ENCODE results near the gene TEX30. TPM values are rescaled to one million over a fixed set of nuclear protein-coding genes. Genes with fewer than 3 reads are reported as not detected.

The TEX30 gene
- total RNA-seq, 2 experiments from 2014 or later = 42.6 to 43.2 TPM

DNA sequence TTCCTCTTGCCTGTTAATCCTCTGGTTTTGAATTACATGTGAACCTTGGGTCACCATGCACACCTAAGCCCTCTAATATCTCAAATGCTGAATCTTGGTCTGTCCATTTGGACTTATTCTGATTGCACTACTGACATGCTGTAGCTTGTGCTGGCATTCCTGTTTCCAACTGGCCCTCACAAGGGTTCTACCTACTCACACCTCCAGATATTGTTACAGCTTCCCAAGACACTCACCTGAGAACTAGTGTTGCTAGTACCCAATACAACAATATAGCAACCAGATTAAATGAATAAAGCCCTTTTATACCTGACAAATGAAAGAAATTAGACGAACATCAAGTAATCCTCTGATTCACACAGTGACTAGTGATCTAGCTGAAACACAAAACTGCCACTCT, 16.6 kb downstream of the TEX30 start:
- H3K4me3 Mint-ChIP-seq = no peak overlapping the region
- H3K9me3 Mint-ChIP-seq = no peaks in the 10 kb centered on the region
- peaks cover 2% of the 10 kb centered on the region for H3K36me3 Mint-ChIP-seq
- H3K4me1 Mint-ChIP-seq (ENCODE audit: low read depth) = no peaks in the 10 kb centered on the region
- ChIA-PET POLR2A (interaction anchor here (2.0 kb wide), 1 partner anchor 23 kb away, joined by 4 read pairs; no protein-coding TSS in a partner anchor), CTCF (no interaction called here)
- H3K27ac Mint-ChIP-seq = no peak overlapping the region
- intact Hi-C loops (cut with micrococcal nuclease) = no loop called here
- DNase-seq = no peak
- no peaks in the 10 kb centered on the region for H3K27me3 Mint-ChIP-seq

- ChIA-PET POLR2A (no interaction called here), CTCF (no interaction called here)
- Mint-ChIP-seq H3K9me3 (no peaks in the 10 kb centered on the region), H3K27ac (no peak overlapping the region), H3K27me3 (peaks cover 16% of the 10 kb centered on the region), H3K4me1 (ENCODE audit: low read depth) (no peaks in the 10 kb centered on the region), H3K4me3 (no peak overlapping the region), H3K36me3 (peaks cover 10% of the 10 kb centered on the region)
- intact Hi-C loops (cut with micrococcal nuclease) = no loop called here
- no peak for DNase-seq
Observed at GRCh38 chr13:102751886-102752285, 21.7 kb downstream of the TEX30 start.

DNA sequence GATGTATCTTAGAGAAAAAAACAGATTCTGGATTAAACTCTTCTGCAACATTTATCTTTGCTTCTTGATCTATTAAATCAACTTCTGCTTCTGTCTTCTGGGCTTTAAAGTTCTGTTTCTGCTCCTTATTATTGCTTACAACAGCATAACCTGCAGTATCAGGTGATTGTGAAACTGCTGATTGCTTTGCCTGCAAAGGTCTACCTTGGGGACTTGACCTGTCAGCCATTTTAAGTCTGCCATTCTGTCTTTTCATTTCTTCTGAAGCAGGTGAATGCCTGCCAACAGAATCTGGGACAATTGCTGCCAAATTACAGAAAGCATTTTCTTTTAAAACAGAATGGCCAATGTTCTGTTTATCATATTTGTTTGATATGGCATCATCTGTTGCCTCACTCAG, 31.1 kb downstream of the TEX30 start:
- Mint-ChIP-seq H3K27me3 (peaks cover 34% of the 10 kb centered on the region), H3K4me3 (no peak overlapping the region), H3K9me3 (peaks cover 19% of the 10 kb centered on the region), H3K36me3 (peaks cover 3% of the 10 kb centered on the region), H3K27ac (no peak overlapping the region), H3K4me1 (ENCODE audit: low read depth) (no peaks in the 10 kb centered on the region)
- CTCF ChIA-PET = interaction anchor here (0.6 kb wide), 1 partner anchor 58 kb away, joined by 3 read pairs; no protein-coding TSS in a partner anchor
- POLR2A ChIA-PET = no interaction called here
- no peak for DNase-seq
- intact Hi-C loops (cut with micrococcal nuclease) = no loop called here

- no peak overlapping the region for H3K4me3 Mint-ChIP-seq
- DNase-seq = no peak
- POLR2A ChIA-PET = no interaction called here
- peaks cover 34% of the 10 kb centered on the region for H3K27me3 Mint-ChIP-seq
- no peaks in the 10 kb centered on the region for H3K4me1 Mint-ChIP-seq (ENCODE audit: low read depth)
- CTCF ChIA-PET = interaction anchor here (0.6 kb wide), 1 partner anchor 59 kb away, joined by 3 read pairs; no protein-coding TSS in a partner anchor
- peaks cover 19% of the 10 kb centered on the region for H3K9me3 Mint-ChIP-seq
- no peak overlapping the region for H3K27ac Mint-ChIP-seq
- H3K36me3 Mint-ChIP-seq = peaks cover 3% of the 10 kb centered on the region
- intact Hi-C loops (cut with micrococcal nuclease) = no loop called here
Observed at GRCh38 chr13:102742101-102742500, 31.5 kb downstream of the TEX30 start.

DNA sequence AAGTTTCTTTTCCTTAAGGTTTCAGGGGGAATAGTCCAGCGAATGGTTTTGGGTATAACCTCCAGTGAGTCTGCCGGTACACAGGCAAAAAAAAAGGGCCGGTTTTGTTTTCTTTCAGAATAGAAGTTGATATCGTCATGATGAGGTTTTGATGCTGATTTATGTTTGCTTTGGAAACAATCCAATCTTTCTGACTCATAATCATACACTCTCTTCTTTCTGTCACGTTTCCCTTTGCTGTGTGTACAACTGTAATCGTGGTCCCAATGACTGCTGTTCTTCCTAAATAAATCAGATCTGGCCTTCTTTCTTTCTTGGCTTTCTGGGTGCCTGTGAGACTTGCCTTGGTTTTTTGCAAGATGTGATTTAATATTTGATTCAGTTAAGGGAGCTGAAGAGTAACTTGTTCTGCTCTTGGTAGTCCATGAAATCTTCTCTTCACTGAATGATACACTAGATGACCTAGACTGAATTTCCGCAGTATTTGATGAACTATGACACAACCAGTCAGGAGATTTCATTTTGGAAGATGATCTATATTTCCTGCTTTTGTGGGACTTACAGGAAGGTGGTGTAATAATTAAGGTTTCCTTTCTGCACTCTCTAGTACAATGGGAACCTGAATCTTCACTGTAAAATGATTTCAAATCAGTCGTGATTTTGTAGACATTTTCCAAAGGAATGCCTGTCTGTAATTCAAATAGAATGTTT, 43.9 kb downstream of the TEX30 start:
- peaks cover 5% of the 10 kb centered on the region for H3K4me1 Mint-ChIP-seq (ENCODE audit: low read depth)
- intact Hi-C loops (cut with micrococcal nuclease) = loop anchor here (5.0 kb wide), 1 partner anchor 68 kb away; the partner anchor contains the start of genes BIVM and POGLUT2
- no peak overlapping the region for H3K27ac Mint-ChIP-seq
- H3K27me3 Mint-ChIP-seq = peaks cover 5% of the 10 kb centered on the region
- no peaks in the 10 kb centered on the region for H3K36me3 Mint-ChIP-seq
- ChIA-PET CTCF (no interaction called here), POLR2A (no interaction called here)
- DNase-seq = no peak
- no peak overlapping the region for H3K4me3 Mint-ChIP-seq
- H3K9me3 Mint-ChIP-seq = peaks cover 2% of the 10 kb centered on the region

- Mint-ChIP-seq H3K4me3 (no peak overlapping the region), H3K27me3 (peaks cover 5% of the 10 kb centered on the region), H3K27ac (no peak overlapping the region), H3K9me3 (peaks cover 2% of the 10 kb centered on the region), H3K4me1 (ENCODE audit: low read depth) (peaks cover 5% of the 10 kb centered on the region), H3K36me3 (no peaks in the 10 kb centered on the region)
- intact Hi-C loops (cut with micrococcal nuclease) = loop anchor here (5.0 kb wide), 1 partner anchor 71 kb away; the partner anchor contains the start of genes BIVM and POGLUT2
- CTCF ChIA-PET = no interaction called here
- POLR2A ChIA-PET = no interaction called here
- DNase-seq = no peak
Observed at GRCh38 chr13:102726430-102726829, 47.2 kb downstream of the TEX30 start.

DNA sequence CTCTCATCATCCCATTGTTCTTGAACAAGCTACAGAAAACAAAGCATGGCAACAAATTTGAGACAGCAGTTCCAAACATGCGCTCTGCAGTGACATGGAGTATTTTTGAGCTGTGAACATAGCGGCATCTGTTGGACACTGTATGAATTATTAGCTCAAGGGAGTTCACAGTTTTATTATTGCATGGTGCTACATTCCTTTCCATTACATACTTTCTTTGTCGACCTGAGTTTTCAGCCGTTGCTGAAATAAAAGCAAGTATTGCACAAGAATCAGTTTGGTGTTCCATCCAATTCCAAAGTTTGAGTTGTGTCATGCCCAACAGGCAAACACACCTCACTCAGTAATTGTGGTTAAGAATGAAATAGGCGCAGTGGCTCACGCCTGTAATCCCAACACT, 48.7 kb downstream of the TEX30 start:
- H3K27me3 Mint-ChIP-seq = peaks cover 3% of the 10 kb centered on the region
- H3K27ac Mint-ChIP-seq = no peak overlapping the region
- peaks cover 2% of the 10 kb centered on the region for H3K9me3 Mint-ChIP-seq
- no peak overlapping the region for H3K4me3 Mint-ChIP-seq
- POLR2A ChIA-PET = no interaction called here
- H3K36me3 Mint-ChIP-seq = no peaks in the 10 kb centered on the region
- CTCF ChIA-PET = interaction anchor here (0.6 kb wide), 1 partner anchor 143 kb away, joined by 3 read pairs; no protein-coding TSS in a partner anchor
- no peak for DNase-seq
- intact Hi-C loops (cut with micrococcal nuclease) = loop anchor here (1.0 to 5.0 kb wide), 3 partner anchors 72 to 145 kb away; partner anchors contain the start of genes BIVM, ERCC5 and POGLUT2
- peaks cover 5% of the 10 kb centered on the region for H3K4me1 Mint-ChIP-seq (ENCODE audit: low read depth)

DNA sequence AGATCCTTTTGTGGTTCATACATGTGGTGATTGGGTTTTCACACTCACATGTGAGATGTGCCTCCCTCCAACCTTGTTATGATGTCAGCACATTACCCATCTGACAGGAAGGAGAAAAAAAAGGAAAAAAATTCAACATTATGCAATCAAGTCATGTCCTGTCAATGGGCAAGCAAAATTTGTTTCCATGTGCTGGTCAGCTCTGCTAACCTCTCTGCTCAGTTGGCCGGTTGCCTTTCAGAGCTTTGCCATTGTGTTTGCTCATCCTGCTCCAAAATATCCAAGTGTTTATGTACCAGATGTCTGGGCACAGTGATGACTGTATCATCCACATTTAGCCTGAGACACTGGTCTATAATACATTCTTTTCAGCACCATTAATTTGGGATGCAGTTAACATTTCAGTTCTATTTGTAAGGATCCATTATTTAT, 51.8 kb downstream of the TEX30 start:
- Mint-ChIP-seq H3K27me3 (peaks cover 3% of the 10 kb centered on the region), H3K4me1 (ENCODE audit: low read depth) (no peaks in the 10 kb centered on the region), H3K36me3 (no peaks in the 10 kb centered on the region), H3K27ac (no peak overlapping the region), H3K4me3 (no peak overlapping the region), H3K9me3 (peaks cover 2% of the 10 kb centered on the region)
- ChIA-PET CTCF (interaction anchor here (0.5 to 0.9 kb wide), 2 partner anchors 84 to 142 kb away, joined by 3 read pairs; no protein-coding TSS in a partner anchor), POLR2A (no interaction called here)
- no peak for DNase-seq
- intact Hi-C loops (cut with micrococcal nuclease) = no loop called here

GRCh38 chr13:102718746-102719145, 54.8 kb downstream of the TEX30 start:
- no peak for DNase-seq
- Mint-ChIP-seq H3K27me3 (no peaks in the 10 kb centered on the region), H3K36me3 (no peaks in the 10 kb centered on the region), H3K27ac (no peak overlapping the region), H3K4me3 (no peak overlapping the region), H3K9me3 (no peaks in the 10 kb centered on the region), H3K4me1 (ENCODE audit: low read depth) (no peaks in the 10 kb centered on the region)
- intact Hi-C loops (cut with micrococcal nuclease) = no loop called here
- CTCF ChIA-PET = no interaction called here
- POLR2A ChIA-PET = no interaction called here

Other genes with a start within 250 kb of the TEX30 start
- gene TPP2, start 176.8 kb downstream of the TEX30 start, total RNA-seq = 10 to 100 TPM; 64.7 to 65.6 TPM
- gene METTL21C, start 78.7 kb downstream of the TEX30 start, total RNA-seq = not detected
- gene POGLUT2, start 25.2 kb upstream of the TEX30 start, total RNA-seq = 1 to 10 TPM; 4.4 to 4.9 TPM
- gene BIVM, start 25.3 kb upstream of the TEX30 start, total RNA-seq = 10 to 100 TPM; 13.3 to 15.7 TPM
- gene ERCC5, start 72.2 kb upstream of the TEX30 start, total RNA-seq = 10 to 100 TPM; 53.6 to 63.5 TPM